SH-SY5Y (cell line): ENCODE data around the gene TNXB.

Experiments used
- GATA2 ChIP-seq: IDR thresholded peaks from 2 replicates; pipeline ENCODE4 v1.6.1; 2011; ENCODE audit warnings: mild to moderate bottlenecking, low read depth, low read length
- GATA3 ChIP-seq: IDR thresholded peaks from 2 replicates; pipeline ENCODE4 v1.6.1; 2011; ENCODE audit warnings: low read depth, mild to moderate bottlenecking, low read length, moderate library complexity

DNA sequence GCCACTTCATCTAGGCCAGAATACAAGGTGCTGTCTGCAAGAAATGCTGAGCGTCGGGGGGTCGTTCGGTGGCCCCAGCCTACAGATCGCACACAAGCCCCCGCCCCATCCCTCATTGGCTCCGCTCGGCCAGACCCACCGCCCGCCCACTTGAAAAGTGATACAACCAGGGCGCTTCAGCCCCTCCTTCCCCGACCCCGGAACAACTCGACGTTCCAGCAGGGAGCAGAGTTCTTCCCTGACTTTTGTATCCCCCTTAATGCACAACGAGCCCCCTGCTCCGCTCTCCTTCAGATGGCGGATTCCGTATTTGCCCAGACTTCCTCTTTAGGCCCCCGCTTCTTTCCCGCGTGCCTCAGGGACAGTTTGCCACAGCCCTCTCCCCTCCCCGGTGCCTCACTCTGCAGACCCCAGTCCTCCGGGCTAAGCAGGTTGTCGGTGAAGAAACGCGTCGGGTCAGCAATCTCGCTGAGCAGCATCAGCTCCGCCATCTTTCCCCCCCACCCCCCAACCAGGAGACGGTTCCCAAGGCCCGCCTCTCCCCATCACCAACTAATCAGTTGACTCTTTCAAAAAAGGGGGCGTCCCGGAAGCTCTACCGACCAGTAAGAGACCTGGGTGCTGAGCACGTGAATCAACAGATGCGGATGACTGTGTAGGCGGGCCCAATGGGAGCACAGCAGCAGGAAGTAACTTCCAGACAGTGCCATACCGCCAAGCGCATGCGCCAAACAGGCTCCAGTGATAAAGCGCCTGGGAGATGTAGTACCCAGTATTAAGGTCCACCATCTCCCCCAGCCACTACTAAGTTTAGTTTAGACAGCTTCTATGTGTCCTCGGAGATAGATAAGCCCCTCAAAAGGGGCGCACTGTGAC lies 18.8 kb upstream of the TNXB start, which contains the start of gene ATF6B:
- peak; percentile 5; the same call in 1 of the 2 replicates for TF ChIP-seq GATA2
- no peak for TF ChIP-seq GATA3
